ENCODE data around the gene SIN3B.

DNA sequence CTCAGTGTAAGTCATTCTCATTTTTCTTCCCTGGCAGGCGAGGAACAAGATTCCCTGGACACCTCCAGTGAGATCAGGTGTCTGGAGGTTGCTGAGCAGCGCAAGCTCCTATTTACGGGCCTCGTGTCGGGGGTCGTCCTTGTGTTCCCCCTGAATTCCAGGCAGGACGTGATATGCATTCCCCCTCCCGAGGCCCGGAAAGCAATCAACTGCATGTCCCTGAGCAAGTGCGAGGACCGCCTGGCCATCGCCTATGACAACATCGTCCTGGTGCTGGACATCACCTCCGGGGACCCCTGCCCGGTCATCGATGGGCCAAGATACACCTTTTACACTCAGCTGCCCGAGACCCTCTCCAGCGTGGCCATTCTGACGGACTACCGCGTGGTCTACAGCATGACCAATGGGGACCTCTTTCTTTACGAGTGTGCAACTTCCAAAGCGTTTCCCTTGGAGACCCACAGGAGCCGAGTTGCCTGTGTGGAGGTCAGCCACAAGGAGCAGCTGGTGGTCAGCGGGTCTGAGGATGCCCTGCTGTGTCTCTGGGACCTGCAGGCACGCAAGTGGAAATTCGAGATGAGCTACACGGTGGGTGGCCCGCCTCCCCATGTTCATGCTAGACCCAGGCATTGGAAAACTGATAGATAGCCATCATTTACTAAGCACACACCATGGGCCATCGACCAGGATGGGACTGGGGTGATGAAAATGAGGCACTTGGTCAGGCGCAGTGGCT, 21.5 kb upstream of the SIN3B start:
- TF ChIP-seq ZNF677 (tag by site-specific recombination; IDR thresholded peaks at IDR 0.05) (no peak), ZEB2 (tag by site-specific recombination; IDR thresholded peaks at IDR 0.05) (no peak), MYNN (tag by site-specific recombination; IDR thresholded peaks at IDR 0.05; ENCODE audit: borderline replicate concordance) (no peak), ZNF792 (tag by site-specific recombination; IDR thresholded peaks at IDR 0.05) (no peak), ZBTB20 (tag by site-specific recombination; IDR thresholded peaks at IDR 0.05) (no peak), MZF1 (tag by site-specific recombination; IDR thresholded peaks at IDR 0.05; ENCODE audit: borderline replicate concordance) (no peak), OVOL3 (tag by site-specific recombination; IDR thresholded peaks at IDR 0.05) (no peak), ZNF776 (tag by site-specific recombination; IDR thresholded peaks at IDR 0.05; ENCODE audit: borderline replicate concordance) (no peak), ZNF223 (tag by site-specific recombination; IDR thresholded peaks at IDR 0.05) (no peak)
- TF ChIP-seq, protein P1, sequence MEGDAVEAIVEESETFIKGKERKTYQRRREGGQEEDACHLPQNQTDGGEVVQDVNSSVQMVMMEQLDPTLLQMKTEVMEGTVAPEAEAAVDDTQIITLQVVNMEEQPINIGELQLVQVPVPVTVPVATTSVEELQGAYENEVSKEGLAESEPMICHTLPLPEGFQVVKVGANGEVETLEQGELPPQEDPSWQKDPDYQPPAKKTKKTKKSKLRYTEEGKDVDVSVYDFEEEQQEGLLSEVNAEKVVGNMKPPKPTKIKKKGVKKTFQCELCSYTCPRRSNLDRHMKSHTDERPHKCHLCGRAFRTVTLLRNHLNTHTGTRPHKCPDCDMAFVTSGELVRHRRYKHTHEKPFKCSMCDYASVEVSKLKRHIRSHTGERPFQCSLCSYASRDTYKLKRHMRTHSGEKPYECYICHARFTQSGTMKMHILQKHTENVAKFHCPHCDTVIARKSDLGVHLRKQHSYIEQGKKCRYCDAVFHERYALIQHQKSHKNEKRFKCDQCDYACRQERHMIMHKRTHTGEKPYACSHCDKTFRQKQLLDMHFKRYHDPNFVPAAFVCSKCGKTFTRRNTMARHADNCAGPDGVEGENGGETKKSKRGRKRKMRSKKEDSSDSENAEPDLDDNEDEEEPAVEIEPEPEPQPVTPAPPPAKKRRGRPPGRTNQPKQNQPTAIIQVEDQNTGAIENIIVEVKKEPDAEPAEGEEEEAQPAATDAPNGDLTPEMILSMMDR (tag by site-specific recombination; IDR thresholded peaks at IDR 0.05), result no peak
- TF ChIP-seq, protein P2, sequence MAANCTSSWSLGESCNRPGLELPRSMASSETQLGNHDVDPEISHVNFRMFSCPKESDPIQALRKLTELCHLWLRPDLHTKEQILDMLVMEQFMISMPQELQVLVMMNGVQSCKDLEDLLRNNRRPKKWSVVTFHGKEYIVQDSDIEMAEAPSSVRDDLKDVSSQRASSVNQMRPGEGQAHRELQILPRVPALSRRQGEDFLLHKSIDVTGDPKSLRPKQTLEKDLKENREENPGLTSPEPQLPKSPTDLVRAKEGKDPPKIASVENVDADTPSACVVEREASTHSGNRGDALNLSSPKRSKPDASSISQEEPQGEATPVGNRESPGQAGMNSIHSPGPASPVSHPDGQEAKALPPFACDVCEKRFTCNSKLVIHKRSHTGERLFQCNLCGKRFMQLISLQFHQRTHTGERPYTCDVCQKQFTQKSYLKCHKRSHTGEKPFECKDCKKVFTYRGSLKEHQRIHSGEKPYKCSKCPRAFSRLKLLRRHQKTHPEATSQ (tag by site-specific recombination; IDR thresholded peaks at IDR 0.05), result no peak
